Heart left ventricle (tissue), 16 donors: ENCODE measurements around the gene RANBP10. TPM values are rescaled to one million over a fixed set of nuclear protein-coding genes. Genes with fewer than 3 reads are reported as not detected.

Source experiments
- ATAC-seq, 4 donors: fragments of 200-7000 bp; cut with Tn5 transposase; one replicate each; pipeline ENCODE4 v1.9.1; 2020 to 2022; ENCODE audit warnings: moderate library complexity in 4 of 4, mild to moderate bottlenecking in 3 of 4, moderate number of reproducible peaks in 1 of 4
- DNase-seq, 5 donors: peaks; one replicate each; pipeline ENCODE4 v3.0.0-alpha.2; 2020
- H3K27ac ChIP-seq, 12 donors: fragments of 200-600 bp; sonication (generic) in 4 of 12; one replicate each; pipeline versions ENCODE4 v1.5.0 to v1.8.0; 2016 to 2022; ENCODE audit warnings: mild to moderate bottlenecking in 2 of 12
- H3K27me3 ChIP-seq, 9 donors: fragments of 200-600 bp; sonication (generic) in 2 of 9; one replicate each; pipeline versions ENCODE4 v1.5.1 to v1.8.0; 2016 to 2022; ENCODE audit warnings: mild to moderate bottlenecking in 3 of 9
- H3K36me3 ChIP-seq, 9 donors: fragments of 200-600 bp; sonication (generic) in 2 of 9; one replicate each; pipeline versions ENCODE4 v1.5.0 to v1.8.0; 2018 to 2022; ENCODE audit warnings: mild to moderate bottlenecking in 2 of 9
- H3K4me1 ChIP-seq, 12 donors: fragments of 200-600 bp; sonication (generic) in 4 of 12; one replicate each; pipeline versions ENCODE4 v1.5.0 to v1.8.0; 2016 to 2022; ENCODE audit warnings: mild to moderate bottlenecking in 3 of 12
- H3K4me3 ChIP-seq, 12 donors: fragments of 200-600 bp; sonication (generic) in 4 of 12; one replicate each; pipeline versions ENCODE4 v1.5.0 to v1.8.0; 2017 to 2022; ENCODE audit warnings: mild to moderate bottlenecking in 9 of 12, moderate library complexity in 4 of 12
- H3K9me3 ChIP-seq, 12 donors: fragments of 200-600 bp; sonication (generic) in 4 of 12; one replicate each; pipeline versions ENCODE4 v1.5.0 to v1.8.0; 2016 to 2022; ENCODE audit warnings: mild to moderate bottlenecking in 1 of 12
- POLR2A ChIP-seq, 2 donors: fragments of 450-650 bp; IDR thresholded peaks; one replicate each; pipeline ENCODE4 v1.6.1; 2017; ENCODE audit warnings: antibody characterized with exemption in 2 of 2, mild to moderate bottlenecking in 2 of 2, moderate library complexity in 2 of 2
- WGBS, 4 donors: extraction: QIAGEN DNeasy Blood & Tissue Kit in 2 of 4; methylation state at CpG; one replicate each; pipeline versions ENCODE4 v1.1.5 to v1.1.7; 2013 to 2018; 5-methylcytosine and 5-hydroxymethylcytosine counted together
- intact Hi-C, 10 donors: fragments of 100-400 bp; cut with DNase I; formaldehyde crosslinking; loops; one replicate each; pipeline versions ENCODE4 v1.11.1 to v1.14.2; 2022
- polyA plus RNA-seq, 2 donors: library from polyadenylated mRNA; stranded (reverse); fragments of 200-250 nt; gene quantifications; one replicate each; pipeline ENCODE4 v1.2.3, GENCODE V29; 2013
- total RNA-seq, 9 donors: library from RNA; depleted of rRNA in 2 of 9; stranded (reverse); fragments of >200 nt in 2 of 9; fragmentation: NEBNext Ultra II Directional in 3 of 9; extraction: Animal tissue kit (Norgen Biotek cat#: 25700) in 3 of 9; gene quantifications; one replicate each; pipeline versions ENCODE4 v1.1.0 to v1.2.4, GENCODE V29; 2016 to 2023
- TF ChIP-seq, protein P1 (sequence below), 12 donors: fragments of 200-600 bp; sonication (generic) in 4 of 12; IDR thresholded peaks; one replicate each; pipeline versions ENCODE4 v1.5.0 to v1.8.0; 2018 to 2022; ENCODE audit warnings: antibody characterized with exemption in 12 of 12, mild to moderate bottlenecking in 5 of 12
- donor health status: ischemic (EF 13 %, LVEDD 7.1; RV severe dilation, severe dysfunction).
- donor health status: healthy with polysubstance abuse.
- donor health status: DM: no; HTN: yes; CAD: no.
- donor health status: DM: no; HTN: no; CAD: no.
- donor health status: ischemic (EF 25% LVEDD 6.9; RV normal size, moderate dysfunction).
- donor health status: ischemic (EF 25% LVEDD 5.7; RV mildly dilated, moderate dysfunction).
- donor health status: healthy.
- donor health status: DM: yes; HTN: yes; CAD: no.
- donor health status: ischemic (EF 35%, LVEDD 5.7; RV mildly dilated, moderate dysfunction).
- donor health status: nonischemic (EF 11% LVEDD 7.7; RV severe dilation, severe dysfunction).
- donor health status: DM: yes; HTN: yes; CAD: no.
- donor health status: PGD.
- donor health status: ischemic (EF 29% LVEDD 5.4; RV normal size, mild dysfunction).
- donor health status: nonischemic (EF 23%, LVEDD 6.1; RV moderate dilation, normal function).

Gene RANBP10
- total and polyA plus RNA-seq, 11 donors, result 5.6 to 19.7 (median 11.8) TPM

DNA sequence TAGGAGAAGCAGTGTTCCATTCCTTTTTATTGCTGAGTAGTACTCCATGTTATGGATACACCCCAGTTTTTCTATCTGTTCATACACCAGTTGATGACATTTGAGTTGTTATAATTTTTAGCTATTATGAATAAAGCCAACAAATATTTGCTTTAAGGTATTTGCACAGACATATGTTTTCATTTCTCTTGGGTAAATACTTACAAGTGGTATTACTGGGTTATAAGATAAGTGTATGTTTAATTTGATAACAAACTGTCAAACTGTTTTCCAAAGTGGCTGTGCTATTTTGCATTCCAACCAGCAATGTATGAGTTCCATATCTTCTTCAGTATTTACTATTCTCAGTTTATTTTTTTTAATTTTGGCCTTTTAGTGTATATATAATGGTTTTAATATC, 59.5 kb downstream of the RANBP10 start:
- H3K36me3 ChIP-seq, result peaks cover 0 to 35% (median 27%) of the 10 kb centered on the region in 9 donors
- no peaks in the 10 kb centered on the region for H3K9me3 ChIP-seq
- no peak overlapping the region for H3K27ac ChIP-seq
- H3K4me1 ChIP-seq, result no peaks in the 10 kb centered on the region
- DNase-seq (no peak), ATAC-seq (no peak)
- TF ChIP-seq, protein P1, sequence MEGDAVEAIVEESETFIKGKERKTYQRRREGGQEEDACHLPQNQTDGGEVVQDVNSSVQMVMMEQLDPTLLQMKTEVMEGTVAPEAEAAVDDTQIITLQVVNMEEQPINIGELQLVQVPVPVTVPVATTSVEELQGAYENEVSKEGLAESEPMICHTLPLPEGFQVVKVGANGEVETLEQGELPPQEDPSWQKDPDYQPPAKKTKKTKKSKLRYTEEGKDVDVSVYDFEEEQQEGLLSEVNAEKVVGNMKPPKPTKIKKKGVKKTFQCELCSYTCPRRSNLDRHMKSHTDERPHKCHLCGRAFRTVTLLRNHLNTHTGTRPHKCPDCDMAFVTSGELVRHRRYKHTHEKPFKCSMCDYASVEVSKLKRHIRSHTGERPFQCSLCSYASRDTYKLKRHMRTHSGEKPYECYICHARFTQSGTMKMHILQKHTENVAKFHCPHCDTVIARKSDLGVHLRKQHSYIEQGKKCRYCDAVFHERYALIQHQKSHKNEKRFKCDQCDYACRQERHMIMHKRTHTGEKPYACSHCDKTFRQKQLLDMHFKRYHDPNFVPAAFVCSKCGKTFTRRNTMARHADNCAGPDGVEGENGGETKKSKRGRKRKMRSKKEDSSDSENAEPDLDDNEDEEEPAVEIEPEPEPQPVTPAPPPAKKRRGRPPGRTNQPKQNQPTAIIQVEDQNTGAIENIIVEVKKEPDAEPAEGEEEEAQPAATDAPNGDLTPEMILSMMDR (IDR thresholded peaks at IDR 0.05), result no peak
- no peak for TF ChIP-seq POLR2A (IDR thresholded peaks at IDR 0.05)
- no peak overlapping the region for H3K4me3 ChIP-seq
- intact Hi-C loops, result no loop called here
- no peaks in the 10 kb centered on the region for H3K27me3 ChIP-seq

DNA sequence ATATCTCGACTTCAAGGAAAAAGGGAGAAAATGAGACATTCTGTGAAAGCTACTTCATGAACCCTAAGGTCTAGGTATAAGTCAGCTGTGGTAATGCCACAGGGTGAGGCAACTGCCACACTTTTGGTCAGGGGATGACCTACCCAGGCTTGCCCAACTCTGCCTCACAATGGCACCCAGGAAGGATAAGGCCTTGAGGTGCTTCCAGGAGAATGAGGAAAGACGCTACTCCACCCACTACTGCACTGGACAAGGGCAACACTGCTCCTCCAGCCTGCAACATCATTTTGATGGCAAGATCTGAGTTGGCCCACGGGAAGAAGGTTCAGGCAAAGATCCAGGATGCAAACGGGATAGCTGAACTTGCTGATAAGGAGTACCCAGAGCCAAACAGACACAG, 65.2 kb downstream of the RANBP10 start:
- DNase-seq, result no peak

DNA sequence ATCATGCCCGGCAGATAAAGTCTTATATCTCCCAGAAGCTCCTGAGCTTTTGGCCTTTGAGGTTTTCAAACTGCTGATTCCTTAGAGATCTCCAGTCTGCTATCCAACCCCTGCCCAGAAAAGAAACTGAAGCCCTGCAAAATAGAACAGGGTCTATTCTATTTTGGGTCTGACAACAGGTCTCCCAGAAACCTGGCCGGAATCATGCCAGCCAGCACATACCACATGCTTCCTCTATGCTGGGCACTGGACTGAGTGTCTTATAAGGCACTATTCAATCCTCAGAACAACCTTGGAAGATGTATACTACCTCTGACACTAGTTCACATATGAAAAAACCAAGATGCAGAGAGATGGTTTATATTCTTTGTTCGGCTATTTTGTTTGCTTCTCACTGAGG, 66.0 kb downstream of the RANBP10 start:
- TF ChIP-seq POLR2A (IDR thresholded peaks at IDR 0.05), result no peak
- TF ChIP-seq, protein P1 (IDR thresholded peaks at IDR 0.05), result no peak
- Histone ChIP-seq H3K4me1 (no peaks in the 10 kb centered on the region), H3K27ac (no peak overlapping the region), H3K36me3 (peaks cover 0 to 69% (median 49%) of the 10 kb centered on the region in 9 donors), H3K27me3 (no peaks in the 10 kb centered on the region), H3K9me3 (no peaks in the 10 kb centered on the region), H3K4me3 (no peak overlapping the region)
- DNase-seq (no peak), ATAC-seq (no peak)
- intact Hi-C loops, result no loop called here
- WGBS, 4 donors, result 86 to 91% (median 89%) methylated on average over 3 of the region's 3 CpGs

More for the DNA sequence above, 65.2 kb downstream of the RANBP10 start:
- 71 to 78% (median 78%) methylated on average over 4 of the region's 4 CpGs for WGBS, 4 donors
- TF ChIP-seq, protein P1 (IDR thresholded peaks at IDR 0.05), result no peak
- no peak for TF ChIP-seq POLR2A (IDR thresholded peaks at IDR 0.05)
- Histone ChIP-seq H3K9me3 (no peaks in the 10 kb centered on the region), H3K27ac (no peak overlapping the region), H3K4me3 (no peak overlapping the region), H3K4me1 (no peaks in the 10 kb centered on the region), H3K27me3 (no peaks in the 10 kb centered on the region), H3K36me3 (peaks cover 0 to 69% (median 49%) of the 10 kb centered on the region in 9 donors)
- intact Hi-C loops, result no loop called here
- ATAC-seq, result no peak

DNA sequence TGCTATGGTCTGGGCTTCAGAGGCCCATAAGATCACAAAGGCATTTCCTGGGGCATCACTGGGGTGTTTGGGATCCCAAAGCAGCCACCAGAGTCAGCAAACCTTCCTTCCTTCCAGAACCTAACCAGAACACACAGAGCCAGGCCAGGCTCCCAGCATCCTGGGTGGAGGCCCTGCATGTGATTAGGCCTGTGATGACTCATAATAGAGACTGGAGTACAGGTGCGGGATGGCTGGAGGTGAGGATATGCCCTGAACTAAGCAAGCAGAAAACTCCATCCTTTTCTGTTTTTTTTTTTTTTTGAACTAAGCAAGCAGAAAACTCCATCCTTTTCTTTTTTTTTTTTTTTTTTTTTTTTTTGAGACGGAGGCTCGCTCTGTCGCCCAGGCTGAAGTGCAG, 69.5 kb downstream of the RANBP10 start:
- Histone ChIP-seq H3K36me3 (peaks cover 0 to 69% (median 33%) of the 10 kb centered on the region in 9 donors), H3K4me1 (no peaks in the 10 kb centered on the region), H3K4me3 (no peak overlapping the region), H3K27ac (no peak overlapping the region), H3K9me3 (no peaks in the 10 kb centered on the region), H3K27me3 (no peaks in the 10 kb centered on the region)
- WGBS, 4 donors, result 90 to 96% (median 96%) methylated on average over 4 of the region's 4 CpGs
- ATAC-seq (peak in 1 of 4 donors; percentile 26), DNase-seq (no peak)
- no peak for TF ChIP-seq POLR2A (IDR thresholded peaks at IDR 0.05)
- TF ChIP-seq, protein P1 (IDR thresholded peaks at IDR 0.05), result no peak
- intact Hi-C loops, result no loop called here
